ENCODE measurements around the gene FMO3.

GRCh38 chr1:171113382-171113781 lies 22.7 kb downstream of the FMO3 start:
- TF ChIP-seq ZNF274 (IDR thresholded peaks at IDR 0.05; ENCODE audit: low read length) (no peak), ZNF274 (tag by site-specific recombination; IDR thresholded peaks at IDR 0.05; ENCODE audit: borderline replicate concordance) (no peak), CTCF (tag by site-specific recombination; IDR thresholded peaks at IDR 0.05) (no peak)
